OCI-LY7 (cell line): Measurements from ENCODE around the gene AGRN.

Experiments used
- EZH2phosphoT487 ChIP-seq: fragments of 200-600 bp; sonication (generic); IDR thresholded peaks from 2 replicates; pipeline ENCODE4 v1.6.1; 2018; ENCODE audit warnings: low read depth, borderline replicate concordance, mild to moderate bottlenecking, mixed run types, antibody characterized with exemption, low read length, moderate library complexity, mixed read lengths
- TF ChIP-seq, protein P1 (sequence below): fragments of 200-600 bp; sonication (generic); conservative IDR thresholded peaks from 2 replicates; pipeline ENCODE4 v1.5.1; 2014; ENCODE audit warnings: mild to moderate bottlenecking, antibody characterized with exemption, low read length, moderate library complexity, mixed read lengths

DNA sequence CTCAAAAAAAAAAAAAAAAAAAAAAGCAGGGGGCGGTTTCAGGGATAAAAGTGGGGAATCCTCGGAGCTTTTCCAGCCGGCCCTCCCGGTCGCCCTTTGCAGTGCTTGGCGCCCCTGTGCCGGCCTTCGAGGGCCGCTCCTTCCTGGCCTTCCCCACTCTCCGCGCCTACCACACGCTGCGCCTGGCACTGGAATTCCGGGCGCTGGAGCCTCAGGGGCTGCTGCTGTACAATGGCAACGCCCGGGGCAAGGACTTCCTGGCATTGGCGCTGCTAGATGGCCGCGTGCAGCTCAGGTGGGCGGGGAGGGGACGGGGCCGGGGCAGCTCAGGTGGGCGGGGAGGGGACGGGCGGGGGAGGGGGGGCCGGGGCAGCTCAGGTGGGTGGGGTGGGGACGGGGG, 28.8 kb downstream of the AGRN start:
- TF ChIP-seq, protein P1, sequence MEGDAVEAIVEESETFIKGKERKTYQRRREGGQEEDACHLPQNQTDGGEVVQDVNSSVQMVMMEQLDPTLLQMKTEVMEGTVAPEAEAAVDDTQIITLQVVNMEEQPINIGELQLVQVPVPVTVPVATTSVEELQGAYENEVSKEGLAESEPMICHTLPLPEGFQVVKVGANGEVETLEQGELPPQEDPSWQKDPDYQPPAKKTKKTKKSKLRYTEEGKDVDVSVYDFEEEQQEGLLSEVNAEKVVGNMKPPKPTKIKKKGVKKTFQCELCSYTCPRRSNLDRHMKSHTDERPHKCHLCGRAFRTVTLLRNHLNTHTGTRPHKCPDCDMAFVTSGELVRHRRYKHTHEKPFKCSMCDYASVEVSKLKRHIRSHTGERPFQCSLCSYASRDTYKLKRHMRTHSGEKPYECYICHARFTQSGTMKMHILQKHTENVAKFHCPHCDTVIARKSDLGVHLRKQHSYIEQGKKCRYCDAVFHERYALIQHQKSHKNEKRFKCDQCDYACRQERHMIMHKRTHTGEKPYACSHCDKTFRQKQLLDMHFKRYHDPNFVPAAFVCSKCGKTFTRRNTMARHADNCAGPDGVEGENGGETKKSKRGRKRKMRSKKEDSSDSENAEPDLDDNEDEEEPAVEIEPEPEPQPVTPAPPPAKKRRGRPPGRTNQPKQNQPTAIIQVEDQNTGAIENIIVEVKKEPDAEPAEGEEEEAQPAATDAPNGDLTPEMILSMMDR: no peak
- TF ChIP-seq EZH2phosphoT487: no peak
